ENCODE results near the gene DGKH. TPM values are rescaled to one million over a fixed set of nuclear protein-coding genes. Genes with fewer than 3 reads are reported as not detected.
A peak's percentile ranks its signal among the peaks of the same experiment; 100 is the strongest.
"Not testable (repeated sequence)": the region's sequence is repeated elsewhere in the genome, so short reads cannot be mapped to it uniquely, and the experiment has no call there.

The DGKH gene
- total RNA-seq, 1 donor from 2014 or later: 8.4 TPM

- Histone ChIP-seq H3K4me1 (ENCODE audit: control insufficient read depth in 3 of 3, insufficient read depth in 3 of 3, low read length in 3 of 3) (no peaks in the 10 kb centered on the region), H3K27me3 (ENCODE audit: control insufficient read depth in 3 of 3, insufficient read depth in 3 of 3, low read length in 3 of 3) (no peaks in the 10 kb centered on the region), H3K36me3 (ENCODE audit: control insufficient read depth in 3 of 3, insufficient read depth in 3 of 3, low read length in 3 of 3) (no peaks in the 10 kb centered on the region), H3K4me3 (ENCODE audit: low read length in 3 of 3) (no peak overlapping the region), H3K9ac (ENCODE audit: low read depth in 1 of 3, low read length in 3 of 3) (no peak overlapping the region), H3K9me3 (ENCODE audit: control insufficient read depth in 3 of 3, low read length in 3 of 3) (peaks cover 0 to 2% (median 0%) of the 10 kb centered on the region in 3 donors), H3K27ac (ENCODE audit: low read depth, low read length) (no peak overlapping the region)
Measured at GRCh38 chr13:42084722-42085121, 36.3 kb downstream of the DGKH start.

GRCh38 chr13:42086582-42086981 lies 38.1 kb downstream of the DGKH start:
- no peaks in the 10 kb centered on the region for H3K4me1 ChIP-seq (ENCODE audit: control insufficient read depth in 3 of 3, insufficient read depth in 3 of 3, low read length in 3 of 3)
- H3K9me3 ChIP-seq (ENCODE audit: control insufficient read depth in 3 of 3, low read length in 3 of 3): peaks cover 0 to 2% (median 0%) of the 10 kb centered on the region in 3 donors
- no peaks in the 10 kb centered on the region for H3K36me3 ChIP-seq (ENCODE audit: control insufficient read depth in 3 of 3, insufficient read depth in 3 of 3, low read length in 3 of 3)
- H3K27me3 ChIP-seq (ENCODE audit: control insufficient read depth in 3 of 3, insufficient read depth in 3 of 3, low read length in 3 of 3): no peaks in the 10 kb centered on the region
- H3K4me3 ChIP-seq (ENCODE audit: low read length in 3 of 3): no peak overlapping the region
- no peak overlapping the region for H3K27ac ChIP-seq (ENCODE audit: low read depth, low read length)
- H3K9ac ChIP-seq (ENCODE audit: low read depth in 1 of 3, low read length in 3 of 3): no peak overlapping the region

- Histone ChIP-seq H3K4me3 (ENCODE audit: low read length in 3 of 3) (no peak overlapping the region), H3K4me1 (ENCODE audit: control insufficient read depth in 3 of 3, insufficient read depth in 3 of 3, low read length in 3 of 3) (no peaks in the 10 kb centered on the region), H3K27me3 (ENCODE audit: control insufficient read depth in 3 of 3, insufficient read depth in 3 of 3, low read length in 3 of 3) (no peaks in the 10 kb centered on the region), H3K36me3 (ENCODE audit: control insufficient read depth in 3 of 3, insufficient read depth in 3 of 3, low read length in 3 of 3) (no peaks in the 10 kb centered on the region), H3K9ac (ENCODE audit: low read depth in 1 of 3, low read length in 3 of 3) (no peak overlapping the region), H3K9me3 (ENCODE audit: control insufficient read depth in 3 of 3, low read length in 3 of 3) (no peaks in the 10 kb centered on the region), H3K27ac (ENCODE audit: low read depth, low read length) (no peak overlapping the region)
Measured at GRCh38 chr13:42094516-42095040, 46.1 kb downstream of the DGKH start.

GRCh38 chr13:42096222-42096621 lies 47.8 kb downstream of the DGKH start:
- H3K27me3 ChIP-seq (ENCODE audit: control insufficient read depth in 3 of 3, insufficient read depth in 3 of 3, low read length in 3 of 3); H3K9ac ChIP-seq (ENCODE audit: low read depth in 1 of 3, low read length in 3 of 3); H3K4me1 ChIP-seq (ENCODE audit: control insufficient read depth in 3 of 3, insufficient read depth in 3 of 3, low read length in 3 of 3); H3K4me3 ChIP-seq (ENCODE audit: low read length in 3 of 3); H3K9me3 ChIP-seq (ENCODE audit: control insufficient read depth in 3 of 3, low read length in 3 of 3); H3K27ac ChIP-seq (ENCODE audit: low read depth, low read length); H3K36me3 ChIP-seq (ENCODE audit: control insufficient read depth in 3 of 3, insufficient read depth in 3 of 3, low read length in 3 of 3): not testable (repeated sequence)

GRCh38 chr13:42099962-42100675 lies 51.7 kb downstream of the DGKH start:
- H3K36me3 ChIP-seq (ENCODE audit: control insufficient read depth in 3 of 3, insufficient read depth in 3 of 3, low read length in 3 of 3): no peaks in the 10 kb centered on the region
- H3K9ac ChIP-seq (ENCODE audit: low read depth in 1 of 3, low read length in 3 of 3): no peak overlapping the region
- H3K27me3 ChIP-seq (ENCODE audit: control insufficient read depth in 3 of 3, insufficient read depth in 3 of 3, low read length in 3 of 3): no peaks in the 10 kb centered on the region
- no peak overlapping the region for H3K4me3 ChIP-seq (ENCODE audit: low read length in 3 of 3)
- no peak overlapping the region for H3K27ac ChIP-seq (ENCODE audit: low read depth, low read length)
- peaks cover 4 to 6% (median 5%) of the 10 kb centered on the region in 3 donors for H3K4me1 ChIP-seq (ENCODE audit: control insufficient read depth in 3 of 3, insufficient read depth in 3 of 3, low read length in 3 of 3)
- peaks cover 0 to 2% (median 0%) of the 10 kb centered on the region in 3 donors for H3K9me3 ChIP-seq (ENCODE audit: control insufficient read depth in 3 of 3, low read length in 3 of 3)

GRCh38 chr13:42100960-42101359 lies 52.5 kb downstream of the DGKH start:
- Histone ChIP-seq H3K4me1 (ENCODE audit: control insufficient read depth in 3 of 3, insufficient read depth in 3 of 3, low read length in 3 of 3) (peaks cover 4 to 6% (median 5%) of the 10 kb centered on the region in 3 donors), H3K9me3 (ENCODE audit: control insufficient read depth in 3 of 3, low read length in 3 of 3) (peaks cover 0 to 2% (median 0%) of the 10 kb centered on the region in 3 donors), H3K4me3 (ENCODE audit: low read length in 3 of 3) (no peak overlapping the region), H3K36me3 (ENCODE audit: control insufficient read depth in 3 of 3, insufficient read depth in 3 of 3, low read length in 3 of 3) (no peaks in the 10 kb centered on the region), H3K27me3 (ENCODE audit: control insufficient read depth in 3 of 3, insufficient read depth in 3 of 3, low read length in 3 of 3) (no peaks in the 10 kb centered on the region), H3K27ac (ENCODE audit: low read depth, low read length) (no peak overlapping the region), H3K9ac (ENCODE audit: low read depth in 1 of 3, low read length in 3 of 3) (no peak overlapping the region)

GRCh38 chr13:42101821-42102585 lies 53.6 kb downstream of the DGKH start:
- Histone ChIP-seq H3K27ac (ENCODE audit: low read depth, low read length) (no peak overlapping the region), H3K36me3 (ENCODE audit: control insufficient read depth in 3 of 3, insufficient read depth in 3 of 3, low read length in 3 of 3) (no peaks in the 10 kb centered on the region), H3K27me3 (ENCODE audit: control insufficient read depth in 3 of 3, insufficient read depth in 3 of 3, low read length in 3 of 3) (no peaks in the 10 kb centered on the region), H3K9me3 (ENCODE audit: control insufficient read depth in 3 of 3, low read length in 3 of 3) (peaks cover 0 to 2% (median 0%) of the 10 kb centered on the region in 3 donors), H3K4me3 (ENCODE audit: low read length in 3 of 3) (no peak overlapping the region), H3K9ac (ENCODE audit: low read depth in 1 of 3, low read length in 3 of 3) (peak overlapping the region in 1 of 3 donors; percentile 10), H3K4me1 (ENCODE audit: control insufficient read depth in 3 of 3, insufficient read depth in 3 of 3, low read length in 3 of 3) (peaks cover 4 to 6% (median 5%) of the 10 kb centered on the region in 3 donors)

- H3K9me3 ChIP-seq (ENCODE audit: control insufficient read depth in 3 of 3, low read length in 3 of 3): peaks cover 0 to 2% (median 0%) of the 10 kb centered on the region in 3 donors
- H3K4me3 ChIP-seq (ENCODE audit: low read length in 3 of 3): no peak overlapping the region
- no peaks in the 10 kb centered on the region for H3K27me3 ChIP-seq (ENCODE audit: control insufficient read depth in 3 of 3, insufficient read depth in 3 of 3, low read length in 3 of 3)
- peaks cover 4 to 6% (median 5%) of the 10 kb centered on the region in 3 donors for H3K4me1 ChIP-seq (ENCODE audit: control insufficient read depth in 3 of 3, insufficient read depth in 3 of 3, low read length in 3 of 3)
- H3K36me3 ChIP-seq (ENCODE audit: control insufficient read depth in 3 of 3, insufficient read depth in 3 of 3, low read length in 3 of 3): no peaks in the 10 kb centered on the region
- H3K9ac ChIP-seq (ENCODE audit: low read depth in 1 of 3, low read length in 3 of 3): no peak overlapping the region
- no peak overlapping the region for H3K27ac ChIP-seq (ENCODE audit: low read depth, low read length)
Measured at GRCh38 chr13:42102961-42103865, 54.8 kb downstream of the DGKH start.

- Histone ChIP-seq H3K4me1 (ENCODE audit: control insufficient read depth in 3 of 3, insufficient read depth in 3 of 3, low read length in 3 of 3) (peaks cover 4 to 5% (median 4%) of the 10 kb centered on the region in 3 donors), H3K9ac (ENCODE audit: low read depth in 1 of 3, low read length in 3 of 3) (no peak overlapping the region), H3K36me3 (ENCODE audit: control insufficient read depth in 3 of 3, insufficient read depth in 3 of 3, low read length in 3 of 3) (no peaks in the 10 kb centered on the region), H3K27ac (ENCODE audit: low read depth, low read length) (no peak overlapping the region), H3K27me3 (ENCODE audit: control insufficient read depth in 3 of 3, insufficient read depth in 3 of 3, low read length in 3 of 3) (no peaks in the 10 kb centered on the region), H3K4me3 (ENCODE audit: low read length in 3 of 3) (no peak overlapping the region), H3K9me3 (ENCODE audit: control insufficient read depth in 3 of 3, low read length in 3 of 3) (peaks cover 0 to 2% (median 0%) of the 10 kb centered on the region in 3 donors)
Measured at GRCh38 chr13:42106998-42107397, 58.5 kb downstream of the DGKH start.

Data from skeletal muscle tissue (tissue), 4 donors.